22Rv1 (cell line): ENCODE measurements around the gene WDR53.
"Not testable (repeated sequence)": the region's sequence is repeated elsewhere in the genome, so short reads cannot be mapped to it uniquely, and the experiment has no call there.

Source experiments
- H3K27ac ChIP-seq: fragments of 450-650 bp; 2 replicates; pipeline ENCODE4 v1.5.1; 2017
- ZFX ChIP-seq: fragments of 450-650 bp; IDR thresholded peaks from 2 replicates; pipeline ENCODE4 v1.6.1; 2017; ENCODE audit warnings: antibody characterized with exemption, borderline replicate concordance
- TF ChIP-seq, protein P1 (sequence below): fragments of 450-650 bp; IDR thresholded peaks from 2 replicates; pipeline ENCODE4 v1.5.1; 2017; ENCODE audit warnings: mild to moderate bottlenecking

WDR53 gene

DNA sequence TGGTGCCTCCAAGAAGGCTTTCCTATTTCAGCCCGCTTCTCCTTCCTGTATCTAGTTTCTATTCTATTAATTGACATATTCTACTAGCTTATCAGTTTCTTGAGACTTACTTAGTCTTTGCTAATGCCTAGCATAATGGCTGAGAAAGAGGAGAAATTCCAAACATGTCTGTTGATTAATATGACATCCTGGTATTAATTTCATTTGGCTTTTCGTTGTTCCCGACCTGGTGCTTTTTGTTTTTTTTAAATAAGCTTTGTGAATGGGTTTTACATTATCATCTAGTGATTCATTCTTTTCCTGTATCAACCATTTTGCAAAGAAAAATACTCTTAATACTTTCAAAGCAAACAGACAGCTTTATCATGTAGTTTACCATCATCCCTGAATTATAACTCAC is 13.1 kb downstream of the WDR53 start:
- H3K27ac ChIP-seq, result no peak overlapping the region
- TF ChIP-seq ZFX, result no peak
- TF ChIP-seq, protein P1, sequence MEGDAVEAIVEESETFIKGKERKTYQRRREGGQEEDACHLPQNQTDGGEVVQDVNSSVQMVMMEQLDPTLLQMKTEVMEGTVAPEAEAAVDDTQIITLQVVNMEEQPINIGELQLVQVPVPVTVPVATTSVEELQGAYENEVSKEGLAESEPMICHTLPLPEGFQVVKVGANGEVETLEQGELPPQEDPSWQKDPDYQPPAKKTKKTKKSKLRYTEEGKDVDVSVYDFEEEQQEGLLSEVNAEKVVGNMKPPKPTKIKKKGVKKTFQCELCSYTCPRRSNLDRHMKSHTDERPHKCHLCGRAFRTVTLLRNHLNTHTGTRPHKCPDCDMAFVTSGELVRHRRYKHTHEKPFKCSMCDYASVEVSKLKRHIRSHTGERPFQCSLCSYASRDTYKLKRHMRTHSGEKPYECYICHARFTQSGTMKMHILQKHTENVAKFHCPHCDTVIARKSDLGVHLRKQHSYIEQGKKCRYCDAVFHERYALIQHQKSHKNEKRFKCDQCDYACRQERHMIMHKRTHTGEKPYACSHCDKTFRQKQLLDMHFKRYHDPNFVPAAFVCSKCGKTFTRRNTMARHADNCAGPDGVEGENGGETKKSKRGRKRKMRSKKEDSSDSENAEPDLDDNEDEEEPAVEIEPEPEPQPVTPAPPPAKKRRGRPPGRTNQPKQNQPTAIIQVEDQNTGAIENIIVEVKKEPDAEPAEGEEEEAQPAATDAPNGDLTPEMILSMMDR, result no peak

DNA sequence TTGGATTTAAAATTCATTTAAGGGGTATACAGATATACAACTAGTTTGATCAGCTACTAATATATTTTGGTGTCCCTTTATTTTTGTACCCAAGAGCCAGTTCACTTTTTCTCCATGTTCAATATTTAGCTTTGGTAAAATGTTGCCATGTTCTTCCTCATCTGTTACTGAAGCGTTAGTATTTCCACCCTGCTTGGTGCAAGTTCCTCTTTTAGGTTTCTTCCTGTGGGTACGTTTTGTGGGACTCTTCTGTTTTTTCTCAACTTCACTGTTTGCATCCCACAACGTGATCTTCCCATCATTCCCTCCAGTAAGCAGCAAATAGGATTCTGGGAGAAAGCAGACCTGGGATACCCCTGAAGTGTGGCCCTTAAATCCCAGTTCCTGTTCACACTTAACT is 14.1 kb downstream of the WDR53 start:
- no peak overlapping the region for H3K27ac ChIP-seq
- TF ChIP-seq, protein P1, result no peak
- no peak for TF ChIP-seq ZFX

DNA sequence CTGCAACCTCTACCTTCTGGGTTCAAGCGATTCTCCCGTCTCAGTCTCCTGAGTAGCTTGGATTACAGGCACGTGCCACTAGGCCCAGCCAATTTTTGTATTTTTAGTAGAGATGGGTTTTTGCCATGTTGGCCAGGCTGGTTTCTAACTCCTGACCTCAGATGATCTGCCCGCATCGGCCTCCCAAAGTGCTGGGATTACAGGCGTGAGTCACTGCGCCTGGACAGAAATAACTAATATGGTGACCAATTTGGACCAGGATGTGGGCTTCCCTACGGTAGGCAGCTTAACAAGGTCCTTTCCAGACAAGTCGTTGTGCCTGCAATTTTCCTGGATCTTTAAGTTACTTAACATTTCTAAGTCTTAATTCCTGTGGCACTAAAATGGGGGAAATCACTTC is 14.8 kb downstream of the WDR53 start:
- TF ChIP-seq, protein P1, result no peak
- TF ChIP-seq ZFX, result no peak

DNA sequence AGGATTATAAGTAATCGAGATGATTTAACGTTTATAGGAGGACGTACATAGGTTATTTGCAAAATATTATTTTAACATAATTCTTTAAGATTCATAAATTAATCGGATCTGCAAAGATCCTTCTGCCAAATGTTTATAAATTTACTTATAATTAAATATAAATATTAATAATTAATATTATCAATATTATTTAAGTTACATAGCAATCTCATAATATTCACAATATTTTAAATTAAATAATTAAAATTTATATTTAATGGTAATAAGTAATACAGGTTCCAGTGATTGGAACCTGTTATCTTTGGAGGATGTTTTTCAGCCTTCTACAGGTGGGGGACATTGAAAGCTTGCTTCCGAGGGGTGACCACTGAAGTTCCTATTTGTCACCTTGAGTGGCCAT is 16.1 kb downstream of the WDR53 start:
- no peak overlapping the region for H3K27ac ChIP-seq
- TF ChIP-seq, protein P1, result no peak
- TF ChIP-seq ZFX, result no peak

More for the DNA sequence above, 14.8 kb downstream of the WDR53 start:
- no peak overlapping the region for H3K27ac ChIP-seq

DNA sequence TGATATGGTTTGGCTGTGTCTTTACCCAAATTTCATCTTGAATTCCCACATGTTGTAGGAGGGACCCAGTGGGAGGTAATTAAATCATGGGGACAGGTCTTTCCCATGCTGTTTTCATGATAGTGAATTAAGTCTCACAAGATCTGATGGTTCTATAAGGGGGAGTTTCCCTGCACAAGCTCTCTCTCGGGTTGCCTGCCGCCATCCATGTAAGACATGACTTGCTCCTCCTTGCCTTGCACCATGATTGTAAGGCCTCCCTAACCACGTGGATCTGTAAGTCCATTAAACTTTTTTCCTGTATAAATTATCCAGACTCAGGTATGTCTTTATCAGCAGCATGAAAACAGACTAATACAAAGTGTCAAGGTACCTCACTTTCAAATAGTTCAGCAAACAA is 18.2 kb downstream of the WDR53 start:
- not testable (repeated sequence) for H3K27ac ChIP-seq

DNA sequence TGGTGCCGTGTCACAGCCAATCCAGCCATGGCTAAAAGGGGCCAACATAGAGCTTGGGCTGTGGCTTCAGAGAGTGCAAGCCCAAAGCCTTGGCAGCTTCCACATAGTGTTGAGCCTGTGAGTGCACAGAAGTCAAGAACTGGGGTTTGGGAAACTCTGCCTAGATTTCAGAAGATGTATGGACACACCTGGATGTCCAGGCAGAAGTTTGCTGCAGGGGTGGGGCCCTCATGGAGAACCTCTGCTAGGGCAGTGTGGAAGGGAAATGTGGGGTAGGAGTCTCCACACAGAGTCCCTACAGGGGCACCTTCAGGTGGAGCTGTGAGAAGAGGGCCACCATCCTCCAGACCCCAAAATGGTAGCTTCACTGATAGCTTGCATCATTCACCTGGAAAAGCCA is 19.0 kb downstream of the WDR53 start:
- H3K27ac ChIP-seq, result not testable (repeated sequence)

DNA sequence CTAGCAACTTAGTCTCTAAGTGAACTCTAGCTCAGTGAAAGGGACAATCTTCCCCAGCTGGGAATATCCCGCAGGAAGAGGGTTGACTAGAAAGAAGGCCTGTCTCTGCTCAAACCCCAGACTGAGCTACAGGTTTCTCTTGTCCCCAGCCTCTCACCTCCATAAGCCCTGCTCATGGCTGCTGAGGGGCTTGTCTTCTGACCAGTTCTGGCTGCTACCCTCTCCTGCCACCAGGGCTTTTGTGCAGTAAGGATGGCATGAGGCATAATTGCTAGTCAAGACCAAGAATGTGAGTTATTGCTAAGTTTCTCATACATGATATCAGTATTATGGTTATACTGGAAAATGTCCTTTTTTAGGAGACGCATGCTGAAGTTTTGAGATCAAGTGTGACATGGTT is 21.3 kb downstream of the WDR53 start:
- no peak for TF ChIP-seq ZFX
- TF ChIP-seq, protein P1, result no peak
- no peak overlapping the region for H3K27ac ChIP-seq

DNA sequence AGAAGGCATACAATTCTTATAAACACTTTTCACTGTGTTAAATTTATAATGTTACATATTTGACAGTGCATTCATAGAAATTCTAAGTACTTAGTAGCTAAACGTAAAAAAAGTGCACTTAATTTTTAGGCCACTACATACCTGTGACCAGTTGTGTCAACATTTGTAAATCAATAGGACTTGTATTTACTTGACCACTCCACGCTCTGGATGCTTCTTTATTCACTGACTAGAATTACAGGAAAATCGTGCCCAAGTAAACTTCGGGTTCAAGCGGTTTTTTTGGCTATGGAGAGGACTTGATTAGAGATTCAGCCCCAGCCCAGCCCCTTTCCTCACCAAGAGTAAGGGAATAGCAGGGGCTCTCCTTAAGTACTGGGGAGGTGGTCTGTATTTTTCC is 21.8 kb downstream of the WDR53 start:
- TF ChIP-seq ZFX, result no peak
- TF ChIP-seq, protein P1, result no peak

More for the DNA sequence above, 21.8 kb downstream of the WDR53 start:
- no peak overlapping the region for H3K27ac ChIP-seq
